ENCODE data around the gene CCDC34.
A peak's percentile ranks its signal among the peaks of the same experiment; 100 is the strongest.

CCDC34 gene

DNA sequence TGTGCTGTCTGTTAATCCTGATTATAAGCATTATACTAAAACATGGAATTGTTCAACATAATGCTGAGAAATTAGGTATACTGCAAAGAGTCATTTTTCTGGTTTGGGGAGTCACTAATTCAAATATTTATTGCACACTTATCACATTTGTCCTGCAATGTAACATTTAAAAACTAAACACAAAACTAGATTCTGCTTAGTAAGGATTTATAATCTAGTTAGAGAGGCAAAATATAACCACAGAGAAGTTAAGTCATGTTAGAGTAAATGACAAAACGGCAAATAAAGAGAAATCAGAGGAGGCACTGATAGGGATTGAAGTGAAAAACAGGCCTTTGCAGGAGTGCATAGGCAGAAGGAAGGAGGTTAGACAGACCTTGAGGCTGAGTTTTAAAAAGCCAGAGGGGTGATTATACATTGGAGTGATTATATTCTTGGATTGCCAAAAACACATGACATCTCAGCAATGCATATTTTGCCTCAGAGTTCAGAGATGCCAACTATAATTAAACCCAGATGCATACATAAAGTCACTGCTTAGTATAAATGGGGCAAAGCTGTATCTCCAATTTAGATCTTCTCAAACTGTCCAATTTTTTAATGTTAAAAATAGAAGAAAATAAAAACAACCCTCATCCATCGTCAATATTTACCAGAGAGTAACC lies 49.7 kb downstream of the CCDC34 start:
- H3K4me1 ChIP-seq = no peaks in the 10 kb centered on the region; the same call in 1 of the 2 replicates
- no peaks in the 10 kb centered on the region for H3K36me3 ChIP-seq (replicated peaks)
- in situ Hi-C loops (cut with MboI; ENCODE audit: low sequenced_read_pairs) = no loop called here
- H3K4me3 ChIP-seq = no peak overlapping the region
- no peaks in the 10 kb centered on the region for H3K27me3 ChIP-seq (ENCODE audit: low read depth)
- H3K9me3 ChIP-seq = no peaks in the 10 kb centered on the region
- no peak for DNase-seq (ENCODE audit: low spot score in 2 of 2)

DNA sequence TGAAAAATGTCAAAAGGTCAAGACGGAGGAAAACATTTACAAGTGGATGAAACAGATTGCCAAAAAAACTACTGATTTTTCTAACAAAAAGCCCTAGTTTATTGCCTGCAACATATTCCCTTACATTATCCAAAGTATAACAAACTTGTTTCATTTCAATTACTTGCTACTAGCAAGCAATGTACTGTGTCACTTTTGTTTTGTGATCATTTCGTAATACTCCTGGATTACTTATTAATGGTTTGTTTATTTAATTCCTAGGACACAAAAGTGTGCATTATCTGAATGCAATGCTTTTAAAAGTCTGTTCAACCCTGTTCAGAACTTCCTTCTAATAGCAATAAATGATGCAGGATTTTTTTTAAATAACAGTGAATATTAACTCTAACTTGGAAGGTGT lies 50.9 kb downstream of the CCDC34 start:
- no peaks in the 10 kb centered on the region; the same call in 1 of the 2 replicates for H3K4me1 ChIP-seq
- H3K9me3 ChIP-seq = no peaks in the 10 kb centered on the region
- DNase-seq (ENCODE audit: low spot score in 2 of 2) = peak in 1 of 2 experiments; percentile 39
- in situ Hi-C loops (cut with MboI; ENCODE audit: low sequenced_read_pairs) = no loop called here
- H3K4me3 ChIP-seq = no peak overlapping the region
- H3K27me3 ChIP-seq (ENCODE audit: low read depth) = no peaks in the 10 kb centered on the region
- no peaks in the 10 kb centered on the region for H3K36me3 ChIP-seq (replicated peaks)

GRCh38 chr11:27310707-27311106 lies 52.3 kb downstream of the CCDC34 start:
- no peaks in the 10 kb centered on the region for H3K27me3 ChIP-seq (ENCODE audit: low read depth)
- in situ Hi-C loops (cut with MboI; ENCODE audit: low sequenced_read_pairs) = no loop called here
- H3K4me3 ChIP-seq = no peak overlapping the region
- no peak for DNase-seq (ENCODE audit: low spot score in 2 of 2)
- H3K4me1 ChIP-seq = no peaks in the 10 kb centered on the region; the same call in 1 of the 2 replicates
- H3K9me3 ChIP-seq = no peaks in the 10 kb centered on the region
- no peaks in the 10 kb centered on the region for H3K36me3 ChIP-seq (replicated peaks)

DNA sequence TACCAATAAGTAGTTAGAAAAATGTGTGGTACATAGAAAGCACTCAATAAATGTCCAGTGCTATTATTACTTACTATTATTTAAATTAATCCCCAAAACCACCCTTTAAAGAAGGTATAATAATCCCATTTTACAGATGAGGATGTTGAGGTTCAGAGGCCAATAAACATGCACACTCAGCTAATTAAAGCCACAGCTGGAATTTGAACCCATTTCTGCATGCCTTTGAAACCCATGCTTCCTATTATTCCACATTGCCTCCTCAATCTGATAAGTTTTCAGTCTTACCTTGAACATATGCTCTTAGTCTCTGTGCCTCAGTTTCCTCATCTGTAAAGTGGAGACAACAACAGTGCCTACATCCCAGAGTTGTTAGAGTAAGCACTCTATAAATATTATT lies 52.8 kb downstream of the CCDC34 start:
- no peak for DNase-seq (ENCODE audit: low spot score in 2 of 2)
- no peak overlapping the region for H3K4me3 ChIP-seq
- no peaks in the 10 kb centered on the region for H3K36me3 ChIP-seq (replicated peaks)
- in situ Hi-C loops (cut with MboI; ENCODE audit: low sequenced_read_pairs) = no loop called here
- no peaks in the 10 kb centered on the region; the same call in 1 of the 2 replicates for H3K4me1 ChIP-seq
- no peaks in the 10 kb centered on the region for H3K27me3 ChIP-seq (ENCODE audit: low read depth)
- H3K9me3 ChIP-seq = peaks cover under 1% of the 10 kb centered on the region; the same call in 1 of the 2 replicates

GRCh38 chr11:27309046-27309445 lies 54.0 kb downstream of the CCDC34 start:
- no peaks in the 10 kb centered on the region for H3K36me3 ChIP-seq (replicated peaks)
- DNase-seq (ENCODE audit: low spot score in 2 of 2) = no peak
- H3K4me1 ChIP-seq = no peaks in the 10 kb centered on the region; the same call in 1 of the 2 replicates
- no peaks in the 10 kb centered on the region for H3K27me3 ChIP-seq (ENCODE audit: low read depth)
- H3K9me3 ChIP-seq = peaks cover 3% of the 10 kb centered on the region; the same call in 1 of the 2 replicates
- H3K4me3 ChIP-seq = no peak overlapping the region
- in situ Hi-C loops (cut with MboI; ENCODE audit: low sequenced_read_pairs) = no loop called here

DNA sequence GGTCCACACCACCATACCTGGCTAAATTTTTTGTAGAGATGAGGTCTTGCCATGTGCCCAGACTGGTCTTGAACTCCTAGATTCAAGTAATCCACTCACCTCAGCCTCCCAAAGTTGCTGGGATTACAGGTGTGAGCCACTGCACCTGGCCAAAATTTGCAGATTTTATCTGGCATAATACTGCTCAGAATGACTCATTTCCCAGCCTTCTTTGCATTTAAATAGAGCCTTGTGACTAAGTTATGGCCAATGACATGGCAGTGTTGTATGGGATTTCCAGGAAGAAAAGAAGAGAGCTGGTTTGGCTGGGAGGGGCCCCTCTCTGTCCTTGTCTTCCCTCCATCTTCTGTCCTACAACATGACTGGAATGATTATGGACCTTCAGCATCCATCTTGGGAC lies 55.8 kb downstream of the CCDC34 start:
- peaks cover 3% of the 10 kb centered on the region; the same call in 1 of the 2 replicates for H3K9me3 ChIP-seq
- no peak overlapping the region for H3K4me3 ChIP-seq
- DNase-seq (ENCODE audit: low spot score in 2 of 2) = no peak
- H3K36me3 ChIP-seq (replicated peaks) = no peaks in the 10 kb centered on the region
- no peaks in the 10 kb centered on the region; the same call in 1 of the 2 replicates for H3K4me1 ChIP-seq
- no peaks in the 10 kb centered on the region for H3K27me3 ChIP-seq (ENCODE audit: low read depth)
- in situ Hi-C loops (cut with MboI; ENCODE audit: low sequenced_read_pairs) = no loop called here

- DNase-seq (ENCODE audit: low spot score in 2 of 2) = no peak
- no peaks in the 10 kb centered on the region; the same call in 1 of the 2 replicates for H3K4me1 ChIP-seq
Measured at GRCh38 chr11:27305751-27306150, 57.3 kb downstream of the CCDC34 start.

GRCh38 chr11:27304514-27304913 lies 58.5 kb downstream of the CCDC34 start:
- Histone ChIP-seq H3K9me3 (peaks cover 3% of the 10 kb centered on the region; the same call in 1 of the 2 replicates), H3K4me3 (no peak overlapping the region)
- in situ Hi-C loops (cut with MboI; ENCODE audit: low sequenced_read_pairs) = no loop called here

More at GRCh38 chr11:27305751-27306150, 57.3 kb downstream of the CCDC34 start:
- Histone ChIP-seq H3K36me3 (replicated peaks) (no peaks in the 10 kb centered on the region), H3K4me3 (no peak overlapping the region), H3K27me3 (ENCODE audit: low read depth) (no peaks in the 10 kb centered on the region), H3K9me3 (peaks cover 3% of the 10 kb centered on the region; the same call in 1 of the 2 replicates)
- in situ Hi-C loops (cut with MboI; ENCODE audit: low sequenced_read_pairs) = no loop called here

DNA sequence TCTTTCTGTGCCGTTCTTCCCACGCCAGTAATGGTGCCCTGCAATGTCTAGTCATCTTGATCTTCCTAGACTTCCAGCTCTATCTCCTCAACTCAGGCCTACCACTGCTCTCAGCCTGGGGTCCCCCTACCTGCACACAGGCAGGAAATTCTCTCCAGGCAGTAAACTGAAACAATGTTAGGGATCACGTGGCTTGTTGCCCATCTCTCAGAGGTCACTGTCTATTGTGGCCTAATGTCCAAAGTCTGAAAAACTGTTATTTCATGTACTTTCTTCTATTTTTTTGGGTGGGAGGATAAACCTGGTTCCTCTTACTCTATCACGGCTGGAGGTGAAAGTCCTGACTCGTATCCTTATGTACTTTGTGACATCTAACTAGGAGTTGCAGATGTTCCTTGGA lies 59.1 kb downstream of the CCDC34 start:
- Histone ChIP-seq H3K4me1 (no peaks in the 10 kb centered on the region; the same call in 1 of the 2 replicates), H3K36me3 (replicated peaks) (no peaks in the 10 kb centered on the region), H3K9me3 (peaks cover 3% of the 10 kb centered on the region; the same call in 1 of the 2 replicates), H3K27me3 (ENCODE audit: low read depth) (no peaks in the 10 kb centered on the region), H3K4me3 (no peak overlapping the region)
- in situ Hi-C loops (cut with MboI; ENCODE audit: low sequenced_read_pairs) = no loop called here
- DNase-seq (ENCODE audit: low spot score in 2 of 2) = no peak

More at GRCh38 chr11:27304514-27304913, 58.5 kb downstream of the CCDC34 start:
- Histone ChIP-seq H3K27me3 (ENCODE audit: low read depth) (no peaks in the 10 kb centered on the region), H3K36me3 (replicated peaks) (no peaks in the 10 kb centered on the region), H3K4me1 (no peaks in the 10 kb centered on the region; the same call in 1 of the 2 replicates)
- no peak for DNase-seq (ENCODE audit: low spot score in 2 of 2)

DNA sequence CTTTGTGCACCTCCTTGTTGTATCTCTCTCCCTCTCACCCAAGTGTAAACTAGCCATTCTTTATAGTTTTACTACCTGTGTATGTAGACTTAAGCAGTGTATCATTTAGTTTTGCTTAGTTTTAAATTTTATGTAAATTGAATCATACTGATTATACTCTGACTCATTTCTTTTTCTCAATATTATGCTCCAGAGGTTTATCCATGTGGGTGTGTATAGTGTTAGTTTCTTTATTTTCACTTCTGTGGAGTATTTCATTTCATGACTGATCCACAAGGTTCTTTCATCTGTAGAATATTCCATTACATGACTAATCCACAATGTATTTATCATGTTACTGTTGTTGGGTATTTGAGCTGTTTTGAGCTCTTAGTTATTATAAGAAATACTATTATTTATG lies 62.0 kb downstream of the CCDC34 start:
- no peaks in the 10 kb centered on the region for H3K27me3 ChIP-seq (ENCODE audit: low read depth)
- in situ Hi-C loops (cut with MboI; ENCODE audit: low sequenced_read_pairs) = no loop called here
- H3K4me1 ChIP-seq = no peaks in the 10 kb centered on the region
- H3K9me3 ChIP-seq = peaks cover 3% of the 10 kb centered on the region; the same call in 1 of the 2 replicates
- no peak overlapping the region for H3K4me3 ChIP-seq
- no peaks in the 10 kb centered on the region for H3K36me3 ChIP-seq (replicated peaks)
- DNase-seq (ENCODE audit: low spot score in 2 of 2) = no peak

- Histone ChIP-seq H3K4me1 (peaks cover 10% of the 10 kb centered on the region), H3K36me3 (replicated peaks) (no peaks in the 10 kb centered on the region), H3K27me3 (ENCODE audit: low read depth) (no peaks in the 10 kb centered on the region), H3K4me3 (no peak overlapping the region), H3K9me3 (no peaks in the 10 kb centered on the region; the same call in 1 of the 2 replicates)
- in situ Hi-C loops (cut with MboI; ENCODE audit: low sequenced_read_pairs) = loop anchor here (5.0 to 10.0 kb wide), 2 partner anchors 83 to 110 kb away; no protein-coding TSS in a partner anchor
- no peak for DNase-seq (ENCODE audit: low spot score in 2 of 2)
Measured at GRCh38 chr11:27297616-27298015, 65.4 kb downstream of the CCDC34 start.

DNA sequence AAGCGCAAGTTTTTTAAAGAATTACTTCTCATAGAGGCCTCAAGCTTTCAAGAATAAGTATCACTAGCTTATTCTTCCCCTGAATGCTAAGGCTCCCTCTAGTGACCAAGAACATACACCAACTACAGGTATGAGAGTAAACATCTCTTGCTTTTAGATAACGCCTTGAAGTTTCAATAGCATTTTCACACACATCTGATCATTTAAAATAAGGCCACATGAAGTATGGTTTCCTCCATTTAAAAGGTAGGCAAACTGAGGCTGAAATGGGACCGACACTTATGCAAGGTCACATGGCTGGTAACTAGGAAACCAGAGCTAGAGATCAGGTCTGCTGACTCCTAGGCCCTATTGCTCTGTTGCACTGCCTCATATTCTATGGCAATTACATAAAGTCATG lies 66.5 kb downstream of the CCDC34 start:
- H3K27me3 ChIP-seq (ENCODE audit: low read depth) = no peaks in the 10 kb centered on the region
- H3K36me3 ChIP-seq (replicated peaks) = no peaks in the 10 kb centered on the region
- in situ Hi-C loops (cut with MboI; ENCODE audit: low sequenced_read_pairs) = loop anchor here (5.0 to 10.0 kb wide), 2 partner anchors 82 to 109 kb away; no protein-coding TSS in a partner anchor
- peak; percentile 16 to 78 for DNase-seq (ENCODE audit: low spot score in 2 of 2)
- no peak overlapping the region for H3K4me3 ChIP-seq
- H3K9me3 ChIP-seq = peaks cover 7% of the 10 kb centered on the region
- H3K4me1 ChIP-seq = peaks cover 10% of the 10 kb centered on the region

GRCh38 chr11:27295928-27296327 lies 67.1 kb downstream of the CCDC34 start:
- no peak overlapping the region for H3K4me3 ChIP-seq
- no peaks in the 10 kb centered on the region for H3K36me3 ChIP-seq (replicated peaks)
- no peak for DNase-seq (ENCODE audit: low spot score in 2 of 2)
- H3K9me3 ChIP-seq = peaks cover 13% of the 10 kb centered on the region
- peaks cover 10% of the 10 kb centered on the region for H3K4me1 ChIP-seq
- in situ Hi-C loops (cut with MboI; ENCODE audit: low sequenced_read_pairs) = loop anchor here (5.0 to 10.0 kb wide), 2 partner anchors 81 to 109 kb away; no protein-coding TSS in a partner anchor
- H3K27me3 ChIP-seq (ENCODE audit: low read depth) = no peaks in the 10 kb centered on the region

DNA sequence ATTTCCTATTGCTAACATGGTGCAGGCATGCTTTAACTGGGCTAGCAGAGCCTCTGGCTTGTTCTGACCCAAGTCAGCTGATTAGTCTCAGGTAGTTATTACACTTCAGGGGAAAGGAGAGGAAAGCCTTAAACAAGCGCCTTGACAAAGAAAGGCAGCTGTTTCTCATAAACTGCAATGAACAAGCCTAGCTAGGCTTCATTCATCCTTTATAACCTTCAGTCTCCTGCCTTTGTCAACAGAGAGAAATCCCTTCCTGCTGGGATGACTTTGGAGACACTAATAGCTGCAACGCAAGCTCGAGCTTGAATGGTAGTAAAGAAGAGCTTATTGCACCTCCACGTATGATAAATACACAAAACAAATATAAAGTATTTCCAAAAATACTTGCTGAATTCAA lies 68.4 kb downstream of the CCDC34 start:
- peaks cover 12% of the 10 kb centered on the region for H3K4me1 ChIP-seq
- no peaks in the 10 kb centered on the region for H3K36me3 ChIP-seq (replicated peaks)
- peaks cover 21% of the 10 kb centered on the region for H3K9me3 ChIP-seq
- peak; percentile 27 to 72 for DNase-seq (ENCODE audit: low spot score in 2 of 2)
- in situ Hi-C loops (cut with MboI; ENCODE audit: low sequenced_read_pairs) = loop anchor here (5.0 to 10.0 kb wide), 2 partner anchors 80 to 107 kb away; no protein-coding TSS in a partner anchor
- H3K27me3 ChIP-seq (ENCODE audit: low read depth) = no peaks in the 10 kb centered on the region
- H3K4me3 ChIP-seq = no peak overlapping the region

Measured in HAP-1 (cell line).